ENCODE results near the gene SV2B. TPM values are rescaled to one million over a fixed set of nuclear protein-coding genes. Genes with fewer than 3 reads are reported as not detected.

The SV2B gene
- total and polyA plus RNA-seq, 2 donors (not counting 1 experiment from before 2014, with no cell fraction given), result not detected

DNA sequence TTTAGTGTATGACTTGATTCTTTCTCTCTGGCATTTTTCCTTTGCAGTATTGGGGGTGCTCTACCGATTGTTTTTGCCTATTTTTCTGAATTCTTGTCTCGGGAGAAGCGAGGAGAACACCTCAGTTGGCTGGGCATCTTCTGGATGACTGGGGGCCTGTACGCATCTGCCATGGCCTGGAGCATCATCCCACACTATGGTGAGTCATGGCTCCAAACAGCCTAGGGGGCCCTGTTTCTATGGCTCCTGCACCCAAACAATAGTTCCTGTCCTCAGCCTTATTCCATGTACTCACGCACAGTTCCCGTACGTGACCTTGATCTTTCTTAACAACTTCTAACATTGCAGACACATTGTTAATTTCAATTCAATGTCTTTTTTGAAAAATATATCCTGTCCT, 152.3 kb downstream of the SV2B start:
- Histone ChIP-seq H3K27ac (ENCODE audit: low read length in 2 of 2) (no peak overlapping the region), H2AFZ (ENCODE audit: insufficient read depth, low read depth, low read length, poor library complexity, severe bottlenecking) (no peak overlapping the region), H3K4me1 (ENCODE audit: control insufficient read depth in 2 of 2, insufficient read depth in 2 of 2, low read length in 2 of 2) (no peaks in the 10 kb centered on the region), H3K4me2 (replicated peaks; ENCODE audit: low read depth, low read length, poor library complexity, severe bottlenecking) (no peak overlapping the region), H3K4me3 (ENCODE audit: control extremely low read depth in 1 of 5, extremely low read depth in 1 of 5, insufficient read depth in 1 of 5, low read depth in 2 of 5, low read length in 4 of 5) (no peak overlapping the region), H3K36me3 (replicated peaks in 1 of 2; ENCODE audit: control extremely low read depth in 1 of 2, control insufficient read depth in 1 of 2, extremely low read depth in 1 of 2, insufficient read depth in 2 of 2, low read length in 1 of 2) (no peaks in the 10 kb centered on the region), H3K9me3 (ENCODE audit: control extremely low read depth in 1 of 3, control insufficient read depth in 2 of 3, insufficient read depth in 1 of 3, low read length in 2 of 3) (no peaks in the 10 kb centered on the region), H3K79me2 (ENCODE audit: control insufficient read depth, insufficient read depth, low read length) (no peaks in the 10 kb centered on the region), H4K20me1 (ENCODE audit: control insufficient read depth, insufficient read depth, low read length, poor library complexity, severe bottlenecking) (no peaks in the 10 kb centered on the region), H3K9ac (ENCODE audit: low read length) (no peak overlapping the region), H3K27me3 (replicated peaks in 1 of 4; ENCODE audit: control extremely low read depth in 1 of 4, control insufficient read depth in 3 of 4, insufficient read depth in 4 of 4, low read length in 3 of 4) (peaks cover 0 to 2% (median 0%) of the 10 kb centered on the region in 4 experiments)
- Mint-ChIP-seq H3K9me3 (ENCODE audit: insufficient read depth) (no peaks in the 10 kb centered on the region), H3K4me3 (no peak overlapping the region), H3K27me3 (peaks cover 52% of the 10 kb centered on the region), H3K4me1 (no peaks in the 10 kb centered on the region), H3K27ac (no peak overlapping the region)
- intact Hi-C loops (cut with micrococcal nuclease), result no loop called here
- TF ChIP-seq, protein P1, sequence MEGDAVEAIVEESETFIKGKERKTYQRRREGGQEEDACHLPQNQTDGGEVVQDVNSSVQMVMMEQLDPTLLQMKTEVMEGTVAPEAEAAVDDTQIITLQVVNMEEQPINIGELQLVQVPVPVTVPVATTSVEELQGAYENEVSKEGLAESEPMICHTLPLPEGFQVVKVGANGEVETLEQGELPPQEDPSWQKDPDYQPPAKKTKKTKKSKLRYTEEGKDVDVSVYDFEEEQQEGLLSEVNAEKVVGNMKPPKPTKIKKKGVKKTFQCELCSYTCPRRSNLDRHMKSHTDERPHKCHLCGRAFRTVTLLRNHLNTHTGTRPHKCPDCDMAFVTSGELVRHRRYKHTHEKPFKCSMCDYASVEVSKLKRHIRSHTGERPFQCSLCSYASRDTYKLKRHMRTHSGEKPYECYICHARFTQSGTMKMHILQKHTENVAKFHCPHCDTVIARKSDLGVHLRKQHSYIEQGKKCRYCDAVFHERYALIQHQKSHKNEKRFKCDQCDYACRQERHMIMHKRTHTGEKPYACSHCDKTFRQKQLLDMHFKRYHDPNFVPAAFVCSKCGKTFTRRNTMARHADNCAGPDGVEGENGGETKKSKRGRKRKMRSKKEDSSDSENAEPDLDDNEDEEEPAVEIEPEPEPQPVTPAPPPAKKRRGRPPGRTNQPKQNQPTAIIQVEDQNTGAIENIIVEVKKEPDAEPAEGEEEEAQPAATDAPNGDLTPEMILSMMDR (IDR thresholded peaks at IDR 0.05), result no peak
- TF ChIP-seq EZH2 (IDR thresholded peaks at IDR 0.05; ENCODE audit: borderline replicate concordance, insufficient read depth, low read depth, low read length, poor library complexity, severe bottlenecking), result no peak
- DNase-seq (no peak), ATAC-seq (ENCODE audit: low read depth) (no peak)
- POLR2A ChIA-PET, result no interaction called here
- CTCF ChIA-PET, result no interaction called here
- WGBS (ENCODE audit: insufficient coverage), result 99% methylated on average over 7 of the region's 7 CpGs

DNA sequence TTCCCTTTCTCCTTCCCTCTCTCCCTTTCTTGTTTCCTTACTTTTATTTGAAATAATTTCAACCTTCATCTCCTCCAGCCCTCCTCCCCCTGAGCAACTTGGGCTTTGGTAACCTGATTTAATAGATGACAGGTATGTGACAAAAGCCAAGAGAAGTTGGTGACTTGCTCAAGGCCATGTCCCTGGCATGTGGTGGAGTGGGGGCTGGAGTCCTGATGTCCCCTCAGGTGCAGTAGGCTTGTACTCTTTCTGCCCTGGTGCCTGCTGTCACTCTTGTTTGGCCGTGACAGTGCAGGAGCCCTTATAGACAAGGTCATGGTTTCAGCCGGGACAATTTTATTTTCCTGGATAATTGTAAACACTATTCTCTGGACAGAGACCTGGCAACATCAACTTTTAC, 152.7 kb downstream of the SV2B start:
- Mint-ChIP-seq H3K27ac (no peak overlapping the region), H3K4me3 (no peak overlapping the region), H3K27me3 (peaks cover 52% of the 10 kb centered on the region), H3K4me1 (no peaks in the 10 kb centered on the region), H3K9me3 (ENCODE audit: insufficient read depth) (no peaks in the 10 kb centered on the region)
- H3K27ac ChIP-seq (ENCODE audit: low read length in 2 of 2), result no peak overlapping the region
- peaks cover 0 to 2% (median 0%) of the 10 kb centered on the region in 4 experiments for H3K27me3 ChIP-seq (replicated peaks in 1 of 4; ENCODE audit: control extremely low read depth in 1 of 4, control insufficient read depth in 3 of 4, insufficient read depth in 4 of 4, low read length in 3 of 4)
- DNase-seq, result no peak
- no peak overlapping the region for H3K4me3 ChIP-seq (ENCODE audit: control extremely low read depth in 1 of 5, extremely low read depth in 1 of 5, insufficient read depth in 1 of 5, low read depth in 2 of 5, low read length in 4 of 5)
- H3K36me3 ChIP-seq (replicated peaks in 1 of 2; ENCODE audit: control extremely low read depth in 1 of 2, control insufficient read depth in 1 of 2, extremely low read depth in 1 of 2, insufficient read depth in 2 of 2, low read length in 1 of 2), result no peaks in the 10 kb centered on the region
- H3K79me2 ChIP-seq (ENCODE audit: control insufficient read depth, insufficient read depth, low read length), result no peaks in the 10 kb centered on the region
- no peaks in the 10 kb centered on the region for H3K4me1 ChIP-seq (ENCODE audit: control insufficient read depth in 2 of 2, insufficient read depth in 2 of 2, low read length in 2 of 2)
- WGBS (ENCODE audit: insufficient coverage), result 83% methylated on average over 1 of the region's 2 CpGs
- POLR2A ChIA-PET, result no interaction called here
- no peak for ATAC-seq (ENCODE audit: low read depth)
- CTCF ChIA-PET, result no interaction called here
- H3K9ac ChIP-seq (ENCODE audit: low read length), result no peak overlapping the region
- H3K9me3 ChIP-seq (ENCODE audit: control extremely low read depth in 1 of 3, control insufficient read depth in 2 of 3, insufficient read depth in 1 of 3, low read length in 2 of 3), result no peaks in the 10 kb centered on the region
- H4K20me1 ChIP-seq (ENCODE audit: control insufficient read depth, insufficient read depth, low read length, poor library complexity, severe bottlenecking), result no peaks in the 10 kb centered on the region
- no peak for TF ChIP-seq EZH2 (IDR thresholded peaks at IDR 0.05; ENCODE audit: borderline replicate concordance, insufficient read depth, low read depth, low read length, poor library complexity, severe bottlenecking)
- TF ChIP-seq, protein P1 (IDR thresholded peaks at IDR 0.05), result no peak
- no peak overlapping the region for H3K4me2 ChIP-seq (replicated peaks; ENCODE audit: low read depth, low read length, poor library complexity, severe bottlenecking)
- intact Hi-C loops (cut with micrococcal nuclease), result no loop called here
- no peak overlapping the region for H2AFZ ChIP-seq (ENCODE audit: insufficient read depth, low read depth, low read length, poor library complexity, severe bottlenecking)

Data from B cell (primary cell).